ENCODE results near the gene AASDH.
A peak's percentile ranks its signal among the peaks of the same experiment; 100 is the strongest.

The AASDH gene, protein sequence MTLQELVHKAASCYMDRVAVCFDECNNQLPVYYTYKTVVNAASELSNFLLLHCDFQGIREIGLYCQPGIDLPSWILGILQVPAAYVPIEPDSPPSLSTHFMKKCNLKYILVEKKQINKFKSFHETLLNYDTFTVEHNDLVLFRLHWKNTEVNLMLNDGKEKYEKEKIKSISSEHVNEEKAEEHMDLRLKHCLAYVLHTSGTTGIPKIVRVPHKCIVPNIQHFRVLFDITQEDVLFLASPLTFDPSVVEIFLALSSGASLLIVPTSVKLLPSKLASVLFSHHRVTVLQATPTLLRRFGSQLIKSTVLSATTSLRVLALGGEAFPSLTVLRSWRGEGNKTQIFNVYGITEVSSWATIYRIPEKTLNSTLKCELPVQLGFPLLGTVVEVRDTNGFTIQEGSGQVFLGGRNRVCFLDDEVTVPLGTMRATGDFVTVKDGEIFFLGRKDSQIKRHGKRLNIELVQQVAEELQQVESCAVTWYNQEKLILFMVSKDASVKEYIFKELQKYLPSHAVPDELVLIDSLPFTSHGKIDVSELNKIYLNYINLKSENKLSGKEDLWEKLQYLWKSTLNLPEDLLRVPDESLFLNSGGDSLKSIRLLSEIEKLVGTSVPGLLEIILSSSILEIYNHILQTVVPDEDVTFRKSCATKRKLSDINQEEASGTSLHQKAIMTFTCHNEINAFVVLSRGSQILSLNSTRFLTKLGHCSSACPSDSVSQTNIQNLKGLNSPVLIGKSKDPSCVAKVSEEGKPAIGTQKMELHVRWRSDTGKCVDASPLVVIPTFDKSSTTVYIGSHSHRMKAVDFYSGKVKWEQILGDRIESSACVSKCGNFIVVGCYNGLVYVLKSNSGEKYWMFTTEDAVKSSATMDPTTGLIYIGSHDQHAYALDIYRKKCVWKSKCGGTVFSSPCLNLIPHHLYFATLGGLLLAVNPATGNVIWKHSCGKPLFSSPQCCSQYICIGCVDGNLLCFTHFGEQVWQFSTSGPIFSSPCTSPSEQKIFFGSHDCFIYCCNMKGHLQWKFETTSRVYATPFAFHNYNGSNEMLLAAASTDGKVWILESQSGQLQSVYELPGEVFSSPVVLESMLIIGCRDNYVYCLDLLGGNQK

DNA sequence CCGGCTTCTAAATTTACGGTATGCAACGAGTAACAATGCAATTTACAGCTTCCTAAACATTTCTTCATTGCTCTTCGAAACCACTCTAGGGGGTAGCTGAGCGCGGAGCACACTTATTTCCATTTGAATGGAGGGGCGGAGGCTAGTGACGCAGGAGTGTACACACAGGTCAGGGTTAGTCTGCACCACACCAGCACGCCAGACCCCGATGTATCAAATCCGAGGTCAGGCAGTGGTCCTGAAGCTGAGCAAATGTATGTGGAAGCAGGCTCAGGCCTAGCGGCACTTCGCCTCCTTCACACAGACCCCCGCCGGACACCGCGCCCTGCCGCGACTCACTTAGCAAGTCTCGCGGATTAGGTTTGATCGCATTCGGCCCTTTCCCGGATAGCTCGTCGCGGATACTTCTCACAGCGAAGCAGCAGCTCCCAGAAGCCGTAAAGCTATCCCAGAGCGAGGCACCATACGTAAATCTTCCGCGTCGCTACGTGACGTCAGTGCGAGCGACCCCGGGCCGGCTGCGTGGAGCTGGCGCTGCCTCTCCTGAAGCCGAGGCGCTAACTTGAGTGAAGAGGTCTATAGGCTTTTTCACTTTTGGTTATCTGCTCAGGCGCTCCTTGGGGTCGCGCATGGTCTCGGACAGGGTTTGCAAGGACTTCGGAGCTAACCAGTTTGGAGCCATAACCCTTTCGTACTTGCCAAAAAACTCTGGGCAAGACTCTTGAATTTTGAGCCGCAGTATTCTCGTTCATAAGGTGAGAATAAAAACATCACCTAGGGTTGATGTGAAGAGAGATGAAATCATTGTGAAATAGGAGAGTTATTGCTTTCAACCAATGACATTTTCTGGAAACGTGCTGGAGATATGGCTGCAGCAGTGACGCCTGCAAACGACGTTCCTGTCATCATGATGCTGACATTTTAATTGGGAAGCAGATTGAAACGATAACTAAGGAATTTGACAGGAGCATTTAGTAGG lies at the start of gene AASDH:
Gene AASDH, minus strand, starts transcription at position 469 of the 979 bp plus-strand sequence. CDS start 3,192 bp downstream, outside the sequence.
- DNase-seq: peak; percentile 88

DNA sequence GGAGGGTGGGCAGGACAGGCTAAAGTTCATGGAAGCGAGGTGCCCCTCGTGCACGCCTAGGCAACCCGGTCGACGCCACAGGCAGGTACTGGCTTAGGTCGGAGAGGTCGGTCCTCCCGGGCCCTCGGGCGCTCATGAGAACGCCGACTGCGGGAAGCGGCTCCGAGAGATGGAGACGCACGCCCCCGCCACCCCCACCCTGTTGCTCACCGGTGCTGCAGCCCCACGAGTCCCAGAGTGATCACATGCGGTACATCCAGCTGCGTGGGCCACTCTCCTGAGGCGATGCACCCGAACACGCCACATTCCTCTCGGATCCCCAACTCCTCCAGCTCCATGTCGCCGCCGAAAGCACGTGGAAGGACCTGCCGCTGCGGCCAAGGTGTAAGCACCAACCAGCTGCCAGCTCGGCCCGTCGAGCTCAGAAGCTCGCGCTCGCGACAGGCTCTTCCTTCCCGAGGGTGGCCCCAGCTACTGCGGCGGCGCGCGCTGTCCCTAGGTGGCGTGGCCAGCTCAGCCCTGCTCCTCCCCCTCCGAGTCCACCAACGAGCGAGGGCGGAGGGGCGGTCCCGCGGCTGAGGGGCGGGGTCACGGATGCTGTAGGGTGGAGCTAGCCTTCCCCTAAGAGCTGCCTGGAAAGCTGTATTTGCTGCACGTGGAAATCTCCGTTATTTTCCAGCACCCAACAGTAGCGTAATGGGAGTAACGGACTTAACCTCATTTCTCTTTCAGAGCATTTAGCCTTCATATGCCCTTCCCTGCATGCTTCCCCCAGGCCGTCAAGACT lies 48.0 kb upstream of the AASDH start, which contains the start of gene PPAT:
Gene PPAT, minus strand, starts transcription at position 476 of the 787 bp plus-strand sequence. Its CDS starts 138 bp downstream, at position 338.
- peak; percentile 89 for DNase-seq

DNA sequence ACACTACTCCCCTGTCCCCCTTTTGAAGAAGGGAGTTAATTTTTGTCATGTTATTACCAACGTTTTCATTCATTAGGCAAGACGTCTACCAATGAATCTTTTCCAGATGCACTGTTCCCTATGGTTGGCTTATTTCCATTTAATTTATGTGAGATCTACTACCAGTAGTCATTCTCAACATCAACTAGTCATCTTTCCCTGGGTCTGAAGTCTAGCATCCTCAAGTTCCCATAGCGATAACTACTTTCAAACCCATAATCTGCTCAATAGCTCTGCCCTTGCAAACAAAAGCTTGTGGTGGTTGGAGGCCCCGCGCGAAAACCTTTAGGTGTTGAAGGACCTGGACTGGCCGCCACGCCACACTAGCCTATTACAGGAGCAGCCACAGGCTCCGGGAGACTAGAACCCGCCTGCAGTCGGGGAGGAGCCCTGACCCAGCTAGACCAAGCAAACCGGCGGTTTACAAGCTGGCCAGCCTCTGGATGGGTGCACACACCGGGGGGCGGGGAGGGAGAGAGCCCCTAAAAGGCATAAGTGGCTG lies 47.4 kb upstream of the AASDH start:
- DNase-seq: peak; percentile 28

DNA sequence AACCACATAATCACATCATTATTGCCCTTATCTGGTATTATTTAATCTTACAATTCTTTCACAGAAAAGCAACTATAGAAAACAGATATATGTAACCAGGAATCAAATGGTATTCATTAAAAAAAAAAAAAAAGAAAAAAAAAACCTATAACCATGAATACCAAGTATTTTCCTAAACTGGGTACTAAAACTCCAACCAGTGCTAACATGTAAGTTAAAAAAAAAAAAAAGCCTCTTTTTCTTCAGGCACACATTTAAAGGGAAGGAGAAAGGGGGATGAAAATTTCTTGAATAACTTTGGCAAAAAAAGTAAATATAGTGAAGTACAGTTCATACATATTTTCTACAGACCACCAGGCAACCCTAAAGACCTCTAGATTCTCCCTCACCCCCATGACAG lies 46.0 kb upstream of the AASDH start:
- no peak for DNase-seq

GRCh38 chr4:56430203-56430602 lies 42.9 kb upstream of the AASDH start:
- no peak for DNase-seq

- no peak for DNase-seq
These were observed 39.9 kb upstream of the AASDH start for GRCh38 chr4:56427179-56427578.

DNA sequence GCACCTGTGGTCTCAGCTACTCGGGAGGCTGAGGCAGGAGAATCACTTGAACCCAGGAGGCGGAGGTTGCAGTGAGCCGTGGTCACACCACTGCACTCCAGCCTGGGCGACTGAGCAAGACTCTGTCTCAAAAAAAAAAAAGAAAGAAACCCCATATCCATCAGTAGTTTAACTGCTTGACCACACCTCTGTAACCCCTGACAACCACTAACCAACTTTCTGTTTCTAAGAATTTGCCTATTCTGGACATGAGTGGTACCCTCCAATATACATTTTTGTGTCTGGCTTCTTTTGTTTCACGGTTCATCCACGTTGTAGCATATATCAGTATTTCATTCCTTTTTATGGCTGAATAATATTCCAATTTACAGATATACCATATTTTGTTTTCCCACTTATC lies 39.0 kb upstream of the AASDH start:
- DNase-seq: no peak

DNA sequence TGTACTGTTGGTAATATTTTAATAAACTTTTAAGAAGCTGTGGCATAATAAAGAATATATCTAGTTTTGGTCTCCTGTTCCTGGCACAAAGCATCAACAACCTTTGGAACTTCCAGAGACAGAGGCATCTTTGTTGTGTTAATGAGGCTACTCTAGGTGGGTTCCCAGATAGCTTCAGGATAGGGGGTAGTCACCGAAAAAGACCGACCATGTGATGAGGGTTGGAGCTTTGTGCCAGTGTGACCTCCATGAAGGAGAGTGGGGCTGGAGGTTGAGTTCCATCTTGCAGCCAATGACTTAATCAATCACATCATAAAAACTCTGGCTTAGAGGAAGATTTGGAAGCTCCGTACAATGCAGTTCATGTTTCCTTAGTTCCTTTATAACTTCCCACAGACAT lies 38.2 kb upstream of the AASDH start:
- no peak for DNase-seq

- no peak for DNase-seq
These were observed 37.6 kb upstream of the AASDH start for GRCh38 chr4:56424697-56425514.

DNA sequence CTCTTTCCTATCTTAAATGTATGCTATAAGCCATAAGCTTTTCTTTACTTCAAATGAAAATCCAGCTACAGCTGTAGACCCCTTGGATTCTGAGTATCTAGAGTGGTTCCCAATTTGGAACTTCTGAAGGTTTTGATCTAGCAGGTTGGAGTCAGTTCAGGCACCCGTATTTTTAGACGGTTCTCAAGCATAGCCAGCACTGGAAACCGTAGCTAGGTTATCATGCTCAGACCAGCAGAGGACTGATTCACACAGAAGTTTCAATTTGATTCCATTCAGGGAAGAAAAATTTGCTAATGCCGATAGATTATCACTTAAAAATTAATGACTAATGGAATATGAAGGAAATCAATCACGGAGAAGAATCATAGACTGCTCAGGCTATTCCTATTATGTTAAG lies 36.9 kb upstream of the AASDH start:
- DNase-seq: no peak

- no peak for DNase-seq
These were observed 30.1 kb upstream of the AASDH start for GRCh38 chr4:56417396-56417795.

- DNase-seq: no peak
These were observed 29.1 kb upstream of the AASDH start for GRCh38 chr4:56416349-56416748.

DNA sequence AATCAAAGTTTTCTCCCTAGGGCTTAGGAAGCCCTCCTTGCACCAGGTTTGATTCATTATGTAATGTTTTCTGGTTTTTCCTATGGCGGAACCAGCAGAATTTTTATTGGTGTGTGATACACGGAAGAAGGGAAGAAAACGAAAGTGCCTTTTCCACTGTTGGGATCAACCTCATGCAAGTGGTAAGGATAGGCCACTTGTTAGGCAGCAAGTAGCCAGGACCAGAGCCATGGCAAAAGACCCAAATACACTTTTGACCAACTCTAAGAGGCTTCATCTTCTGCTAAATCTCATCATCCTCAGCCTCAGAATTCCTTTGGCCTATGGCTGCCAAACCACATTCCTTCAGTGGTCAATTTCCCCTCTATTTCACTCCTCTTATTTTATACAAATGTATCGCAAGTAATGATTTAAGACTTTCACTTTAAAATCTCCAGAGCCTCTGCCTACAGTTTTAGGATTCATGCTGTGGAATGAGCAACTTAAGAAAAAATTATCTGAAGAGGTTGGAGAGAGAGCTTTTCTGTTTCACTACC lies 26.9 kb upstream of the AASDH start:
- no peak for DNase-seq

DNA sequence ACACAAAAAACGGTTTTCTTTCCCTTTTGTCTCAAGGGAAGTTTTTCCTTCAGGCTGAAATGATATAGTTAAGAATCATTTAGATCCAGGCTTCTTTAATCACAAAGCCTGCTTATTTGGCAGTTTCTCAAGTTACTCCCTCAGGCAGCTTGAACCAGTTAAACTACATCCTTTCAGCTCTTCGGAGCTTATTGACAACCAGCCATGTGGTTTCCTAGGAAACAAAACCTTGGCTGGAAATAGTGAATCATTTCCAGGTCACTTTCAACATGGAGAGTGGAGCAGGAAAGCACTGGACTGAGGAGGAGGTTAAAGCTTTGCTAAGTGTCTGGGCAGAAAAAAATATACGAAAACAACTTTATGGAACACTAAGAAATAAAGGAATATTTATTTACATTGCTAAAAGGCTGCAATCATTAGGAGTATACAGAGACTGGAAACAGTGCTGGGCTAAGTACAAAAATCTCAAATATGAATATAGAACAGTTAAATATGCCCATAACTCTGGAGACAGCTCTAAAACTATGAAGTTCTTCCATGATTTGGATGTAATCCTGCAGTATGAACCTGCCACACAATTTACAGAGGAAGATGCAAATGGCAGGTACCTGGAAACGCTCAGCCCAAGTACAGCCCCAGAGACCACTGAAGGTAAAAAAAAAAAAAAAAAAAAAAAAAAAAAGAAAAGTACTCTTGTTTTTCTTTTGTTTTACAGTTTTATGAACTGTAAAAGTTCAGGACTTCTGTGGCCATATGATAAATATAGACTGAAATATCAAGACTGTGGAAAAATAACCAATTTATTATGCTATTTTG lies 23.2 kb upstream of the AASDH start:
- DNase-seq: peak; percentile 54

DNA sequence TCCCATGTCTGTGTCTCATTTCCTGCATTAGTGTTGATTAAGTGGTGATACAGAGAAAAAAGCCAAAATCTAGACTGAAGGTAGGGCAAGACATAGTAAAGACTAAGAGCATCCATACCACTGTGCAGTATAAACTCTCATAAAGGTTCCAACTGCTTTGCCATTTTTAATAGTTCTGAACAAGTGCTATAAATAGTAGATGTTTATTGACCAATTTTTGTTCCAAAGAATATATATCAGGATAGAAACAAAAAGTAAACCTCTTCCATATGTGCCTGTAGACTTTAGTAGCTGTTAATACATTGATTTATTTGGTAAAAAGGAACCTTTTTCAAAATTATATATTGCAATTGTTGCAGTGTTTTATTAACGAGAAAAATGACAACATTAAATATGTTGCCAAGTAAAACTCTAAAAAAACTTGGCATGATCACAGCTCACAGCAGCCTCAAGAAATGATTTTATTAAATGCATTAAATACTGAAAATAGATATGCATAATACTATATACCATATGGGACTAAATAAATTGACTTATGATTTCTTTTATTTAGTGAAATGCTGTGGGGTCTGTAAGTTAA lies 22.3 kb upstream of the AASDH start:
- DNase-seq: no peak

GRCh38 chr4:56408978-56409377 lies 21.7 kb upstream of the AASDH start:
- DNase-seq: no peak

GRCh38 chr4:56406151-56406550 lies 18.9 kb upstream of the AASDH start:
- DNase-seq: no peak

DNA sequence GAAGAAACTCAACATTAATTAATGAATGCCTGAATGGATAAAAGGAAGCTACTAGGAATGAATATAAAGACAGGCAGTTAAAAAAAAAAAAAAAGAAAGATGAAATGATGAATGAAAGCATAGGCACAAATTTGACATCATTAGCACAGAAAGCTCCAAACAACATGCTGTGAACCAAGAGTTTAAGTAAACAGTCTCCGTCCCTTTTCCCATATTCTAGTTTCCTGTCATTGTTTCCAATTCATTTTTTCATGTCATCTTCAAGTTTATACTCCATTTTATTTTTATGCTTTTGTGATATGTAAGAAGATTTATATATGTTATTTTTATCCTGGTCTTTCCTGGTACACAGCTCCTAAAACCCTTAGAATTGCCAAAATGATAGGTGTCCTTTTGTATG lies 17.7 kb upstream of the AASDH start:
- no peak for DNase-seq
